HepG2 (cell line): ENCODE results near the gene MPIG6B. TPM values are rescaled to one million over a fixed set of nuclear protein-coding genes. Genes with fewer than 3 reads are reported as not detected.
A peak's percentile ranks its signal among the peaks of the same experiment; 100 is the strongest.

Experiments used
- ARNTL ChIP-seq: sonication (generic); formaldehyde crosslinking; IDR thresholded peaks from 2 replicates; pipeline ENCODE4 v1.4.0; 2020; ENCODE audit warnings: mild to moderate bottlenecking, missing genetic modification reagents
- ATF5 ChIP-seq: sonication (generic); formaldehyde crosslinking; IDR thresholded peaks from 2 replicates; pipeline ENCODE4 v1.4.0; 2020; ENCODE audit warnings: mild to moderate bottlenecking, low read depth, missing genetic modification reagents
- EED ChIP-seq: sonication (generic); formaldehyde crosslinking; IDR thresholded peaks from 2 replicates; pipeline ENCODE4 v1.5.0; 2020; ENCODE audit warnings: mild to moderate bottlenecking, missing genetic modification reagents
- ELF3 ChIP-seq: IDR thresholded peaks from 2 replicates; pipeline ENCODE4 v1.6.1; 2016; ENCODE audit warnings: missing genetic modification reagents, missing compliant biosample characterization
- EZH2 ChIP-seq: conservative IDR thresholded peaks from 2 replicates; pipeline ENCODE4 v1.6.1; 2012; ENCODE audit warnings: mild to moderate bottlenecking, low read depth, low read length, moderate library complexity
- GLMP ChIP-seq: sonication (generic); formaldehyde crosslinking; IDR thresholded peaks from 2 replicates; pipeline ENCODE4 v1.9.0; 2021; ENCODE audit warnings: missing genetic modification reagents, mild to moderate bottlenecking, borderline replicate concordance
- GMEB2 ChIP-seq: IDR thresholded peaks from 2 replicates; pipeline ENCODE4 v1.6.1; 2016; ENCODE audit warnings: missing biosample characterization, missing genetic modification reagents, low read depth
- GTF2F1 ChIP-seq: fragments of 150-350 bp; IDR thresholded peaks from 2 replicates; pipeline ENCODE4 v1.6.1; 2014; ENCODE audit warnings: low read length
- GTF3A ChIP-seq: sonication (generic); formaldehyde crosslinking; conservative IDR thresholded peaks from 2 replicates; pipeline ENCODE4 v1.4.0; 2020; ENCODE audit warnings: mild to moderate bottlenecking, missing genetic modification reagents
- HDAC6 ChIP-seq: fragments of 200-600 bp; sonication (generic); IDR thresholded peaks from 2 replicates; pipeline ENCODE4 v1.7.0; 2017; ENCODE audit warnings: mild to moderate bottlenecking, antibody characterized with exemption, low read length, low read depth
- MAZ ChIP-seq, 2 experiments: sonication (generic) in 1 of 2; formaldehyde crosslinking in 1 of 2; IDR thresholded peaks; 2 replicates each; pipeline versions ENCODE4 v1.5.0 to v1.6.1; 2012 to 2020; ENCODE audit warnings: low read depth in 2 of 2, mild to moderate bottlenecking in 2 of 2, borderline replicate concordance in 1 of 2, improper control_type of control experiment in 1 of 2, low read length in 1 of 2, missing genetic modification reagents in 1 of 2, moderate library complexity in 1 of 2
- MXD1 ChIP-seq: sonication (generic); formaldehyde crosslinking; IDR thresholded peaks from 2 replicates; pipeline ENCODE4 v1.4.0; 2020; ENCODE audit warnings: mild to moderate bottlenecking, missing genetic modification reagents
- MXI1 ChIP-seq: IDR thresholded peaks from 3 replicates; pipeline ENCODE4 v1.6.1; 2012; ENCODE audit warnings: low read depth, low read length, inconsistent platforms, borderline replicate concordance
- NONO ChIP-seq, 2 experiments: fragments of 450-650 bp in 1 of 2; sonication (generic) in 1 of 2; formaldehyde crosslinking in 1 of 2; IDR thresholded peaks in 1 of 2; conservative IDR thresholded peaks in 1 of 2; 2 replicates each; pipeline versions ENCODE4 v1.6.1 to v1.8.0; 2017 to 2022; ENCODE audit warnings: mild to moderate bottlenecking in 1 of 2, missing genetic modification reagents in 1 of 2, moderate library complexity in 1 of 2
- PCBP2 ChIP-seq: fragments of 200-400 bp; formaldehyde crosslinking; optimal IDR thresholded peaks from 2 replicates; pipeline ENCODE3; 2018; ENCODE audit warnings: low read length, low read depth; ENCODE audit not compliant: poor library complexity, severe bottlenecking
- SALL2 ChIP-seq: sonication (generic); formaldehyde crosslinking; IDR thresholded peaks from 2 replicates; pipeline ENCODE4 v1.8.1; 2023; ENCODE audit warnings: mild to moderate bottlenecking, missing genetic modification reagents, inconsistent platforms
- SETDB1 ChIP-seq: sonication (generic); formaldehyde crosslinking; IDR thresholded peaks from 2 replicates; pipeline ENCODE4 v1.5.1; 2020; ENCODE audit warnings: missing genetic modification reagents, mild to moderate bottlenecking, borderline replicate concordance
- TSC22D2 ChIP-seq: sonication (generic); formaldehyde crosslinking; IDR thresholded peaks from 2 replicates; pipeline ENCODE4 v1.5.1; 2020; ENCODE audit warnings: missing genetic modification reagents, mild to moderate bottlenecking, borderline replicate concordance
- ZBTB39 ChIP-seq: sonication (generic); formaldehyde crosslinking; IDR thresholded peaks from 2 replicates; pipeline ENCODE4 v1.5.0; 2020; ENCODE audit warnings: missing genetic modification reagents
- ZEB1 ChIP-seq: IDR thresholded peaks from 2 replicates; pipeline ENCODE4 v1.6.1; 2012; ENCODE audit warnings: mild to moderate bottlenecking, low read depth, inconsistent platforms; ENCODE audit not compliant: insufficient replicate concordance
- ZFY ChIP-seq: sonication (generic); formaldehyde crosslinking; IDR thresholded peaks from 2 replicates; pipeline ENCODE4 v1.4.0; 2020; ENCODE audit warnings: missing genetic modification reagents
- ZMYM2 ChIP-seq: sonication (generic); formaldehyde crosslinking; IDR thresholded peaks from 2 replicates; pipeline ENCODE4 v1.8.0; 2022; ENCODE audit warnings: mild to moderate bottlenecking, missing genetic modification reagents
- ZNF564 ChIP-seq: sonication (generic); formaldehyde crosslinking; IDR thresholded peaks from 2 replicates; pipeline ENCODE4 v1.8.1; 2023; ENCODE audit warnings: mild to moderate bottlenecking, missing genetic modification reagents
- polyA plus RNA-seq, 8 experiments: library from polyadenylated mRNA; depleted of rRNA in 3 of 8; stranded (reverse) in 7 of 8; unstranded in 1 of 8; fragments of >200 nt; fragmentation: Illumina TruSeq in 4 of 8; extraction: Trizol in 4 of 8; gene quantifications; 2 replicates each; pipeline versions ENCODE4 v1.2.1 to v1.2.3, GENCODE V29; 2011 to 2016; ENCODE audit warnings: low read depth in 4 of 8, missing spikeins in 1 of 8, mixed read lengths in 1 of 8; ENCODE audit not compliant: insufficient read depth in 1 of 8
- total RNA-seq, 5 experiments: library from RNA; depleted of rRNA; stranded (reverse); fragments of >200 nt; fragmentation: Illumina TruSeq; extraction: Trizol; gene quantifications; 2 replicates each; pipeline ENCODE4 v1.2.3, GENCODE V29; 2016; ENCODE audit warnings: low read depth in 1 of 5

The MPIG6B gene
- total and polyA plus RNA-seq, 2 of the 13 experiments (the other 11 are each of a cell fraction or from before 2014, with no cell fraction given): not detected

- TF ChIP-seq GLMP (CRISPR knock-in tag) (no peak), ZFY (no peak), PCBP2 (no peak), EZH2 (no peak), ZEB1 (peak; percentile 47), MXI1 (no peak; the same call in 2 of the 3 replicates), ARNTL (CRISPR knock-in tag) (no peak), SALL2 (CRISPR knock-in tag) (peak; percentile 16; the same call in 1 of the 2 replicates), HDAC6 (no peak), TSC22D2 (CRISPR knock-in tag) (no peak), EED (CRISPR knock-in tag) (no peak), ZNF564 (CRISPR knock-in tag) (no peak), NONO (IDR thresholded peaks at IDR 0.05) (no peak), NONO (CRISPR knock-in tag; conservative IDR thresholded peaks at IDR 0.05) (0 out of 2 replicates have a peak, but pooled peaks have one; percentile 23), GTF2F1 (no peak), MXD1 (peak; percentile 80), ZMYM2 (CRISPR knock-in tag) (no peak), GTF3A (CRISPR knock-in tag) (no peak), ZBTB39 (CRISPR knock-in tag) (no peak), ELF3 (CRISPR knock-in tag) (peak; percentile 54; the same call in 1 of the 2 replicates), MAZ (IDR thresholded peaks at IDR 0.05; ENCODE audit: borderline replicate concordance, low read depth, low read length) (no peak), MAZ (CRISPR knock-in tag; IDR thresholded peaks at IDR 0.05; ENCODE audit: low read depth) (no peak), SETDB1 (CRISPR knock-in tag) (no peak), GMEB2 (CRISPR knock-in tag) (no peak), ATF5 (CRISPR knock-in tag) (no peak)
Observed at GRCh38 chr6:31765910-31766794, 43.0 kb downstream of the MPIG6B start (continued).
